ENCODE measurements around the gene MBD3.

- TF ChIP-seq, protein P1, sequence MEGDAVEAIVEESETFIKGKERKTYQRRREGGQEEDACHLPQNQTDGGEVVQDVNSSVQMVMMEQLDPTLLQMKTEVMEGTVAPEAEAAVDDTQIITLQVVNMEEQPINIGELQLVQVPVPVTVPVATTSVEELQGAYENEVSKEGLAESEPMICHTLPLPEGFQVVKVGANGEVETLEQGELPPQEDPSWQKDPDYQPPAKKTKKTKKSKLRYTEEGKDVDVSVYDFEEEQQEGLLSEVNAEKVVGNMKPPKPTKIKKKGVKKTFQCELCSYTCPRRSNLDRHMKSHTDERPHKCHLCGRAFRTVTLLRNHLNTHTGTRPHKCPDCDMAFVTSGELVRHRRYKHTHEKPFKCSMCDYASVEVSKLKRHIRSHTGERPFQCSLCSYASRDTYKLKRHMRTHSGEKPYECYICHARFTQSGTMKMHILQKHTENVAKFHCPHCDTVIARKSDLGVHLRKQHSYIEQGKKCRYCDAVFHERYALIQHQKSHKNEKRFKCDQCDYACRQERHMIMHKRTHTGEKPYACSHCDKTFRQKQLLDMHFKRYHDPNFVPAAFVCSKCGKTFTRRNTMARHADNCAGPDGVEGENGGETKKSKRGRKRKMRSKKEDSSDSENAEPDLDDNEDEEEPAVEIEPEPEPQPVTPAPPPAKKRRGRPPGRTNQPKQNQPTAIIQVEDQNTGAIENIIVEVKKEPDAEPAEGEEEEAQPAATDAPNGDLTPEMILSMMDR (IDR thresholded peaks at IDR 0.05; ENCODE audit: low read depth, low read length): no peak
- no peak for TF ChIP-seq EZH2phosphoT487 (IDR thresholded peaks at IDR 0.05; ENCODE audit: low read depth)
Observed at GRCh38 chr19:1551068-1552040, 41.3 kb downstream of the MBD3 start.

Measured in OCI-LY3 (cell line).